GM18951 (cell line): ENCODE results near the gene YTHDC2.

Experiments used
- POLR2A ChIP-seq: IDR thresholded peaks from 4 replicates; pipeline ENCODE4 v1.6.1; 2011; ENCODE audit warnings: mild to moderate bottlenecking; ENCODE audit not compliant: insufficient read length, insufficient read depth; ENCODE audit errors: extremely low read depth
- in situ Hi-C: fragments of 300-500 bp; cut with MboI; formaldehyde crosslinking; loops from one replicate; pipeline ENCODE4 v1.12.0; 2022; ENCODE audit warnings: low sequenced_read_pairs, mixed read lengths, inconsistent platforms; ENCODE audit not compliant: unreplicated experiment

Gene YTHDC2

GRCh38 chr5:113527746-113528145 lies 14.3 kb downstream of the YTHDC2 start:
- TF ChIP-seq POLR2A = no peak
- in situ Hi-C loops = no loop called here

DNA sequence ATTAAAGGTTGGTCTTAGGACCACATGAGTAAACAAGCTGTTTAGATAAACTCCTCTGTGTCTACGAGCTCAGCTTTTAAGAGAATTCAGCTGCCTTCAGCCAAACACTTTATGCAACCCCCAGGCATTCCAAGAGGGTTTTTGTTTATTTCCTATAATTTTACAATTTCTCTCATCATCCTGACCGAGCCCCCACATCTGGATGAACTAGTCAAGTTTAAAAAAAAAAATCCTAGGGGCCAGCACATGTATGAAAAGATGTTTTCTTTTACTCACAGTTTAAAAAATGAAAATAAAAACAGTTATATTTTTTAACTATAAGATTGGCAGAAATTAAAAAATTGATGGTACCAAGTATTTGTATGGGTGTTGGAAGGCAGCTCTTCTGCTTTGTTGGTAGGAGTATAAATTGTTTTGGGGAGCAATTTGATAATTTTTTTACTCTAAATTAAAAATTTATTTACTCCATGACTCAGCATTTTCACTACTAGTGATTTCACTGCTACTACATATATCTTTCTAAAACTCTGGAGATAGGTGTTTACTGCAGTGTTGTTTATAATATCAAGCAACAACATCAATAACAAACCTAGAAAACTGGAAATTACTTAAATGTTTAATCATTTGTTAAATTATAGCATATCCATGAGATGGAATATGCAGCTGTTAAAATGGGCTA lies 18.1 kb downstream of the YTHDC2 start:
- in situ Hi-C loops = no loop called here
- no peak for TF ChIP-seq POLR2A

GRCh38 chr5:113538313-113538712 lies 24.8 kb downstream of the YTHDC2 start:
- in situ Hi-C loops = no loop called here
- TF ChIP-seq POLR2A = no peak

GRCh38 chr5:113546703-113547183 lies 33.2 kb downstream of the YTHDC2 start:
- TF ChIP-seq POLR2A = no peak
- in situ Hi-C loops = no loop called here

DNA sequence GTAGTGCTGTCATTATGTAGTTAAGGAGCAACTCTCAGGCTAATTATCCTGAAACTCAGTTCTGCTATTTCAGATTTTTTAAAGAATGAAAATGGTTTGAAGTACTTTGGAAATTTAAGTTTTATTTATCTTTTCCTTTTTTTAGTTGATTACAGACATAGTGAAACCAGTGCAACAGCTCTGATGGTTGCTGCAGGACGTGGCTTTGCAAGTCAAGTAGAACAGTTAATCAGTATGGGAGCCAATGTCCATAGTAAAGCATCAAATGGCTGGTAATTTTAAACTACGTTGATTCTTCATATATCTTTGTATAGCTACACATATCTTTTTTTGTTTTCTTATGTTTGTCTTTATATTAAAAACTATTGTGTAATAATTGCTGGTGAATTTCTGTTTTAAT lies 34.9 kb downstream of the YTHDC2 start:
- in situ Hi-C loops = no loop called here
- no peak for TF ChIP-seq POLR2A

DNA sequence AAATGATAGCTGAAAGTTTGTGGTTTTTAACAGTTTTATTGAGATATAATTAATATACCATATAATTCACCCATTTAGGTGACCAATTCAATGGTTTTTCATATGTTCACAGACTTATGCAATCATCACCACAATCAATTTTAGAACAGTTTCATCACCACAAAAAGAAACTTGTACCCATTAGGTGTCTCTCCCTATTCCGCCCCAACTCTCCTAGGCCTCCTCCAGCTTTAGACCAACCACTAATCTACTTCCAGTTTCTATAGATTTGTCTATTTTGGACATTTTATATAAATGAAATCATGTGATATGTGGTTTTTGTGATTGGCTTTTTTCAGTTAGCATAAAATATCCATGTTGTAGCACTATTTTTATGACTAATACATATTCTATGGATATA lies 38.6 kb downstream of the YTHDC2 start:
- TF ChIP-seq POLR2A = no peak
- in situ Hi-C loops = no loop called here

- in situ Hi-C loops = no loop called here
- TF ChIP-seq POLR2A = no peak
These were observed 39.1 kb downstream of the YTHDC2 start for GRCh38 chr5:113552620-113553019.

DNA sequence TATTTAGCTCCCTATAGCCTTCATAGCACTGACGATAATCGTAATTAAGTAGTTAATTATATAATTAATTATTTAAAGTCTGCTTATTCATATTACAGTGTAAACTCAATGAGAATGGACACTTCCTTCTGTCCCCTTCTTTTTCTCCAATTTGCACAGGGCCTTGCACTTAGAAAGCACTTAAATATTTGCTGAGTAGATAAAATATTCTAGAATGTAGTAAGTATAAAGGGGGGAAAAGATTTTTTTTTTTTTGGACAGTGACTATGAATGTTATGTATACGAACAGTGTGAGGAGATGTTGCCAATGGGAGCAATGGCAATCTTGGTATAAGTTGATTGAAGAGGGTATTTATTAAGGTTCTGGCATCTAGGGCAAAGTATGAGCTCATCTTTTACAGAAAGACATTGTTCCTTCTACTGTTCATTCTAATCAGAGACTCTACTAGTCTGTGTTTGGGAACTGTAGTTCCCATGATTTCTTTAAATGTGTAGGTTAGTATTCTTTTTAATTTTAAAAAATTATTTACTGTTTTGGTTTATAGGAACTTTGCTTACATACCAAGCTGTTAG lies 49.4 kb downstream of the YTHDC2 start:
- no peak for TF ChIP-seq POLR2A
- in situ Hi-C loops = no loop called here

- in situ Hi-C loops = no loop called here
These were observed 55.9 kb downstream of the YTHDC2 start for GRCh38 chr5:113569396-113569795.

GRCh38 chr5:113572716-113573115 lies 59.2 kb downstream of the YTHDC2 start:
- in situ Hi-C loops = no loop called here
- no peak for TF ChIP-seq POLR2A

More at GRCh38 chr5:113569396-113569795, 55.9 kb downstream of the YTHDC2 start:
- no peak for TF ChIP-seq POLR2A

GRCh38 chr5:113574417-113574816 lies 60.9 kb downstream of the YTHDC2 start:
- in situ Hi-C loops = no loop called here
- no peak for TF ChIP-seq POLR2A

GRCh38 chr5:113575074-113575473 lies 61.6 kb downstream of the YTHDC2 start:
- in situ Hi-C loops = no loop called here
- TF ChIP-seq POLR2A = no peak

- TF ChIP-seq POLR2A = no peak
- in situ Hi-C loops = no loop called here
These were observed 64.6 kb downstream of the YTHDC2 start for GRCh38 chr5:113578091-113578490.

DNA sequence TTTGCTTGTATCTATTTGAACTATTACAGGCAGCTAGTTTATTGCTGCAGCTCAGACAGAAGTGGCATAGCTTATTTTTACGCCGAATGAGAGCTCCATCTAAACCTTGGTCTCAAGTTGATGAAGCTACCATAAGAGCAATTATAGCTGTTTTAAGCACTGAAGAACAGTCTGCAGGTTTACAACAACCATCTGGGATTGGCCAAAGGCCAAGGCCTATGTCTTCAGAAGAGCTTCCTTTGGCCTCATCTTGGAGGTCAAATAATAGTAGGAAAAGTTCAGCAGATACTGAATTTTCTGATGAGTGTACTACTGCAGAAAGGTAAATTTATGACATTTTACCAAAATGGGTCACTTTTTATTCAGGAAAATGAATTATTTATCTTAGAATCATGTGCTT lies 67.9 kb downstream of the YTHDC2 start:
- TF ChIP-seq POLR2A = no peak
- in situ Hi-C loops = no loop called here
